DND-41 (cell line): ENCODE results near the gene TTC23.

Experiments used
- ATAC-seq: fragments of 200-7000 bp; cut with Tn5 transposase; 3 replicates; pipeline ENCODE4 v1.9.1; 2021; ENCODE audit warnings: low read depth; ENCODE audit not compliant: insufficient read depth
- DNase-seq: peaks from one replicate; pipeline ENCODE4 v3.0.0-alpha.2; 2020
- H2AFZ ChIP-seq: 2 replicates; pipeline ENCODE4 v1.6.0; 2012; ENCODE audit warnings: low read depth, low read length
- H3K27ac ChIP-seq: 2 replicates; pipeline ENCODE4 v1.5.1; 2012; ENCODE audit warnings: low read length, inconsistent platforms
- H3K27me3 ChIP-seq: fragments of 200-600 bp; sonication (generic); 2 replicates; pipeline ENCODE4 v1.6.0; 2012; ENCODE audit warnings: low read length, mild to moderate bottlenecking, inconsistent platforms; ENCODE audit not compliant: insufficient read depth, poor library complexity
- H3K36me3 ChIP-seq: 2 replicates; pipeline ENCODE4 v1.5.1; 2012; ENCODE audit warnings: low read length, inconsistent platforms; ENCODE audit not compliant: insufficient read depth
- H3K4me1 ChIP-seq: 2 replicates; pipeline ENCODE4 v1.5.1; 2012; ENCODE audit warnings: mild to moderate bottlenecking, low read length; ENCODE audit not compliant: insufficient read depth
- H3K4me2 ChIP-seq: 2 replicates; pipeline ENCODE4 v1.6.0; 2012; ENCODE audit warnings: mild to moderate bottlenecking, moderate library complexity, low read length, inconsistent platforms; ENCODE audit not compliant: insufficient read depth
- H3K4me3 ChIP-seq, 2 experiments: fragments of 200-600 bp in 1 of 2; shearing (Covaris generic) in 1 of 2; 2 replicates each; pipeline ENCODE4 v1.5.1; 2012 to 2016; ENCODE audit warnings: inconsistent platforms in 2 of 2, low read length in 2 of 2, mild to moderate bottlenecking in 2 of 2, low read depth in 1 of 2, moderate library complexity in 1 of 2
- H3K79me2 ChIP-seq: 2 replicates; pipeline ENCODE4 v1.6.0; 2012; ENCODE audit warnings: low read length, inconsistent platforms; ENCODE audit not compliant: insufficient read depth
- H3K9ac ChIP-seq: 2 replicates; pipeline ENCODE4 v1.6.0; 2012; ENCODE audit warnings: low read depth, mild to moderate bottlenecking, inconsistent platforms, low read length, moderate library complexity
- H3K9me3 ChIP-seq: 2 replicates; pipeline ENCODE4 v1.5.1; 2012; ENCODE audit warnings: low read length, moderate library complexity, mild to moderate bottlenecking, inconsistent platforms; ENCODE audit not compliant: insufficient read depth, severe bottlenecking
- H4K20me1 ChIP-seq: 2 replicates; pipeline ENCODE4 v1.6.0; 2012; ENCODE audit warnings: low read length; ENCODE audit not compliant: insufficient read depth
- EZH2 ChIP-seq: IDR thresholded peaks from 3 replicates; pipeline ENCODE4 v1.6.1; 2012; ENCODE audit warnings: borderline replicate concordance, low read depth, mild to moderate bottlenecking, moderate library complexity, low read length, inconsistent platforms; ENCODE audit not compliant: severe bottlenecking
- TF ChIP-seq, protein P1 (sequence below): IDR thresholded peaks from 2 replicates; pipeline ENCODE4 v1.5.1; 2012; ENCODE audit warnings: borderline replicate concordance, low read length, moderate library complexity, mild to moderate bottlenecking; ENCODE audit not compliant: poor library complexity, severe bottlenecking; ENCODE audit errors: extremely low read depth

Gene TTC23

DNA sequence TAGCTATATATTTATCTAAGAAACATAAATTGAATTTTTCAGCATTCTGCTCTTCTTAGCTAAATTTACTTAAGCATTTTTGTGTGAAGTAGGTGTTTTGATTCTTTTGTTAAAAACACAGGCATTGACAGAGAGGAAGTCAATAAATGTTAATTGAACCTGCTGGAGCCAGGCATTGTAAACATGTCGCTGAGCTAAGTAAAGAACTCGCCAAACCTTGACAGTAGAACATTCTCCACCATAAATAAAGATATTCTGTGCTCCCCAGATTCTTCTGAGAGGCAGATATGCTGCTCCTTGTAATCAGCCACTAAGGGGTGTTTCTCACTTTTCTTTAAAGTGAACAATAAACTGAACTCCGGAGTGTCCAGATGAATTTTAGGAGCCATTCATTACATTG is 106.1 kb downstream of the TTC23 start:
- no peak overlapping the region for H2AFZ ChIP-seq
- H3K36me3 ChIP-seq: peaks cover 8% of the 10 kb centered on the region
- no peaks in the 10 kb centered on the region for H3K79me2 ChIP-seq
- no peaks in the 10 kb centered on the region for H3K9me3 ChIP-seq
- H4K20me1 ChIP-seq: no peaks in the 10 kb centered on the region
- H3K4me1 ChIP-seq: no peaks in the 10 kb centered on the region
- H3K4me3 ChIP-seq: no peak overlapping the region
- H3K4me2 ChIP-seq: no peak overlapping the region
- no peaks in the 10 kb centered on the region for H3K27me3 ChIP-seq
- H3K9ac ChIP-seq: no peak overlapping the region
- DNase-seq: no peak
- TF ChIP-seq EZH2: no peak
- TF ChIP-seq, protein P1, sequence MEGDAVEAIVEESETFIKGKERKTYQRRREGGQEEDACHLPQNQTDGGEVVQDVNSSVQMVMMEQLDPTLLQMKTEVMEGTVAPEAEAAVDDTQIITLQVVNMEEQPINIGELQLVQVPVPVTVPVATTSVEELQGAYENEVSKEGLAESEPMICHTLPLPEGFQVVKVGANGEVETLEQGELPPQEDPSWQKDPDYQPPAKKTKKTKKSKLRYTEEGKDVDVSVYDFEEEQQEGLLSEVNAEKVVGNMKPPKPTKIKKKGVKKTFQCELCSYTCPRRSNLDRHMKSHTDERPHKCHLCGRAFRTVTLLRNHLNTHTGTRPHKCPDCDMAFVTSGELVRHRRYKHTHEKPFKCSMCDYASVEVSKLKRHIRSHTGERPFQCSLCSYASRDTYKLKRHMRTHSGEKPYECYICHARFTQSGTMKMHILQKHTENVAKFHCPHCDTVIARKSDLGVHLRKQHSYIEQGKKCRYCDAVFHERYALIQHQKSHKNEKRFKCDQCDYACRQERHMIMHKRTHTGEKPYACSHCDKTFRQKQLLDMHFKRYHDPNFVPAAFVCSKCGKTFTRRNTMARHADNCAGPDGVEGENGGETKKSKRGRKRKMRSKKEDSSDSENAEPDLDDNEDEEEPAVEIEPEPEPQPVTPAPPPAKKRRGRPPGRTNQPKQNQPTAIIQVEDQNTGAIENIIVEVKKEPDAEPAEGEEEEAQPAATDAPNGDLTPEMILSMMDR: no peak
- H3K27ac ChIP-seq: no peak overlapping the region
- ATAC-seq: no peak

GRCh38 chr15:99142562-99142961 is 106.8 kb downstream of the TTC23 start:
- H4K20me1 ChIP-seq: no peaks in the 10 kb centered on the region
- H3K9ac ChIP-seq: no peak overlapping the region
- no peak overlapping the region for H3K4me3 ChIP-seq
- H3K27ac ChIP-seq: no peak overlapping the region
- no peak for TF ChIP-seq EZH2
- TF ChIP-seq, protein P1: no peak
- H2AFZ ChIP-seq: no peak overlapping the region
- no peaks in the 10 kb centered on the region for H3K27me3 ChIP-seq
- H3K9me3 ChIP-seq: no peaks in the 10 kb centered on the region
- H3K4me1 ChIP-seq: no peaks in the 10 kb centered on the region
- H3K36me3 ChIP-seq: peaks cover 11% of the 10 kb centered on the region
- ATAC-seq: no peak
- no peak for DNase-seq
- H3K4me2 ChIP-seq: no peak overlapping the region
- no peaks in the 10 kb centered on the region for H3K79me2 ChIP-seq

- no peaks in the 10 kb centered on the region for H3K27me3 ChIP-seq
- peaks cover 15% of the 10 kb centered on the region for H3K36me3 ChIP-seq
- H2AFZ ChIP-seq: no peak overlapping the region
- TF ChIP-seq, protein P1: no peak
- TF ChIP-seq EZH2: no peak
- no peaks in the 10 kb centered on the region for H3K79me2 ChIP-seq
- H3K9ac ChIP-seq: no peak overlapping the region
- H4K20me1 ChIP-seq: no peaks in the 10 kb centered on the region
- H3K4me1 ChIP-seq: no peaks in the 10 kb centered on the region
- no peak overlapping the region for H3K27ac ChIP-seq
- no peak overlapping the region for H3K4me3 ChIP-seq
- ATAC-seq (no peak), DNase-seq (no peak)
- H3K9me3 ChIP-seq: no peaks in the 10 kb centered on the region
- H3K4me2 ChIP-seq: no peak overlapping the region
Measured at GRCh38 chr15:99141943-99142342, 107.4 kb downstream of the TTC23 start.

GRCh38 chr15:99140590-99140989 is 108.8 kb downstream of the TTC23 start:
- H3K36me3 ChIP-seq: peaks cover 20% of the 10 kb centered on the region

More at GRCh38 chr15:99140590-99140989, 108.8 kb downstream of the TTC23 start:
- H3K9me3 ChIP-seq: no peaks in the 10 kb centered on the region
- H3K4me2 ChIP-seq: no peak overlapping the region
- TF ChIP-seq, protein P1: no peak
- no peak for TF ChIP-seq EZH2
- no peak for ATAC-seq
- no peaks in the 10 kb centered on the region for H3K79me2 ChIP-seq
- H2AFZ ChIP-seq: no peak overlapping the region
- H3K27ac ChIP-seq: no peak overlapping the region
- no peaks in the 10 kb centered on the region for H3K4me1 ChIP-seq
- H3K27me3 ChIP-seq: no peaks in the 10 kb centered on the region
- H3K4me3 ChIP-seq: no peak overlapping the region
- DNase-seq: no peak
- H4K20me1 ChIP-seq: no peaks in the 10 kb centered on the region
- H3K9ac ChIP-seq: no peak overlapping the region
